ENCODE data around the gene SUMO2. TPM values are rescaled to one million over a fixed set of nuclear protein-coding genes. Genes with fewer than 3 reads are reported as not detected.

Gene SUMO2
- total RNA-seq, 1 experiment from 2014 or later = 650 TPM

GRCh38 chr17:75131278-75132017 is 51.3 kb downstream of the SUMO2 start, which contains the start of gene NT5C (continued):
- TF ChIP-seq, protein P1, sequence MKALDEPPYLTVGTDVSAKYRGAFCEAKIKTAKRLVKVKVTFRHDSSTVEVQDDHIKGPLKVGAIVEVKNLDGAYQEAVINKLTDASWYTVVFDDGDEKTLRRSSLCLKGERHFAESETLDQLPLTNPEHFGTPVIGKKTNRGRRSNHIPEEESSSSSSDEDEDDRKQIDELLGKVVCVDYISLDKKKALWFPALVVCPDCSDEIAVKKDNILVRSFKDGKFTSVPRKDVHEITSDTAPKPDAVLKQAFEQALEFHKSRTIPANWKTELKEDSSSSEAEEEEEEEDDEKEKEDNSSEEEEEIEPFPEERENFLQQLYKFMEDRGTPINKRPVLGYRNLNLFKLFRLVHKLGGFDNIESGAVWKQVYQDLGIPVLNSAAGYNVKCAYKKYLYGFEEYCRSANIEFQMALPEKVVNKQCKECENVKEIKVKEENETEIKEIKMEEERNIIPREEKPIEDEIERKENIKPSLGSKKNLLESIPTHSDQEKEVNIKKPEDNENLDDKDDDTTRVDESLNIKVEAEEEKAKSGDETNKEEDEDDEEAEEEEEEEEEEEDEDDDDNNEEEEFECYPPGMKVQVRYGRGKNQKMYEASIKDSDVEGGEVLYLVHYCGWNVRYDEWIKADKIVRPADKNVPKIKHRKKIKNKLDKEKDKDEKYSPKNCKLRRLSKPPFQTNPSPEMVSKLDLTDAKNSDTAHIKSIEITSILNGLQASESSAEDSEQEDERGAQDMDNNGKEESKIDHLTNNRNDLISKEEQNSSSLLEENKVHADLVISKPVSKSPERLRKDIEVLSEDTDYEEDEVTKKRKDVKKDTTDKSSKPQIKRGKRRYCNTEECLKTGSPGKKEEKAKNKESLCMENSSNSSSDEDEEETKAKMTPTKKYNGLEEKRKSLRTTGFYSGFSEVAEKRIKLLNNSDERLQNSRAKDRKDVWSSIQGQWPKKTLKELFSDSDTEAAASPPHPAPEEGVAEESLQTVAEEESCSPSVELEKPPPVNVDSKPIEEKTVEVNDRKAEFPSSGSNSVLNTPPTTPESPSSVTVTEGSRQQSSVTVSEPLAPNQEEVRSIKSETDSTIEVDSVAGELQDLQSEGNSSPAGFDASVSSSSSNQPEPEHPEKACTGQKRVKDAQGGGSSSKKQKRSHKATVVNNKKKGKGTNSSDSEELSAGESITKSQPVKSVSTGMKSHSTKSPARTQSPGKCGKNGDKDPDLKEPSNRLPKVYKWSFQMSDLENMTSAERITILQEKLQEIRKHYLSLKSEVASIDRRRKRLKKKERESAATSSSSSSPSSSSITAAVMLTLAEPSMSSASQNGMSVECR (CRISPR knock-in tag; IDR thresholded peaks at IDR 0.05; ENCODE audit: borderline replicate concordance) = peak; percentile 97
- TF ChIP-seq FOXJ3 (CRISPR knock-in tag; IDR thresholded peaks at IDR 0.05; ENCODE audit: borderline replicate concordance) (no peak), CBFB (CRISPR knock-in tag; IDR thresholded peaks at IDR 0.05; ENCODE audit: low read depth) (no peak), CREB1 (CRISPR knock-in tag; IDR thresholded peaks at IDR 0.05) (peak; percentile 82), ZBTB21 (CRISPR knock-in tag; IDR thresholded peaks at IDR 0.05; ENCODE audit: borderline replicate concordance) (peak; percentile 92), MXD4 (CRISPR knock-in tag; IDR thresholded peaks at IDR 0.05; ENCODE audit: borderline replicate concordance) (no peak), SP1 (CRISPR knock-in tag; conservative IDR thresholded peaks at IDR 0.05) (peak; percentile 86), FOXK1 (CRISPR knock-in tag; IDR thresholded peaks at IDR 0.05) (peak; percentile 83), E2F4 (CRISPR knock-in tag; IDR thresholded peaks at IDR 0.05; ENCODE audit: borderline replicate concordance, low read depth) (no peak), NR2C2 (CRISPR knock-in tag; IDR thresholded peaks at IDR 0.05) (no peak), CREM (CRISPR knock-in tag; IDR thresholded peaks at IDR 0.05) (peak; percentile 75; the same call in 1 of the 2 replicates), HMGA2 (CRISPR knock-in tag; IDR thresholded peaks at IDR 0.05) (no peak), FOXP1 (CRISPR knock-in tag; IDR thresholded peaks at IDR 0.05; ENCODE audit: borderline replicate concordance) (peak; percentile 91), TP53 (CRISPR knock-in tag; IDR thresholded peaks at IDR 0.05) (peak; percentile 94; the same call in 1 of the 2 replicates), ATF2 (CRISPR knock-in tag; IDR thresholded peaks at IDR 0.05; ENCODE audit: borderline replicate concordance, low read depth) (no peak), MYBL2 (CRISPR knock-in tag; IDR thresholded peaks at IDR 0.05) (peak; percentile 90), ZNF281 (CRISPR knock-in tag; IDR thresholded peaks at IDR 0.05) (peak; percentile 54; the same call in 1 of the 2 replicates), IRF1 (CRISPR knock-in tag; IDR thresholded peaks at IDR 0.05) (peak; percentile 68; the same call in 1 of the 2 replicates), RELA (CRISPR knock-in tag; IDR thresholded peaks at IDR 0.05; ENCODE audit: borderline replicate concordance) (peak; percentile 96; the same call in 1 of the 2 replicates), JAZF1 (CRISPR knock-in tag; IDR thresholded peaks at IDR 0.05) (no peak), ATF1 (CRISPR knock-in tag; IDR thresholded peaks at IDR 0.05) (0 out of 2 replicates have a peak, but pooled peaks have one; percentile 66)
- TF ChIP-seq, protein P2, sequence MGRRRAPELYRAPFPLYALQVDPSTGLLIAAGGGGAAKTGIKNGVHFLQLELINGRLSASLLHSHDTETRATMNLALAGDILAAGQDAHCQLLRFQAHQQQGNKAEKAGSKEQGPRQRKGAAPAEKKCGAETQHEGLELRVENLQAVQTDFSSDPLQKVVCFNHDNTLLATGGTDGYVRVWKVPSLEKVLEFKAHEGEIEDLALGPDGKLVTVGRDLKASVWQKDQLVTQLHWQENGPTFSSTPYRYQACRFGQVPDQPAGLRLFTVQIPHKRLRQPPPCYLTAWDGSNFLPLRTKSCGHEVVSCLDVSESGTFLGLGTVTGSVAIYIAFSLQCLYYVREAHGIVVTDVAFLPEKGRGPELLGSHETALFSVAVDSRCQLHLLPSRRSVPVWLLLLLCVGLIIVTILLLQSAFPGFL (CRISPR knock-in tag; IDR thresholded peaks at IDR 0.05; ENCODE audit: borderline replicate concordance) = no peak
- TF ChIP-seq, protein P3, sequence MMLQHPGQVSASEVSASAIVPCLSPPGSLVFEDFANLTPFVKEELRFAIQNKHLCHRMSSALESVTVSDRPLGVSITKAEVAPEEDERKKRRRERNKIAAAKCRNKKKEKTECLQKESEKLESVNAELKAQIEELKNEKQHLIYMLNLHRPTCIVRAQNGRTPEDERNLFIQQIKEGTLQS (CRISPR knock-in tag; conservative IDR thresholded peaks at IDR 0.05) = peak; percentile 24; the same call in 1 of the 2 replicates
- TF ChIP-seq, protein P4, sequence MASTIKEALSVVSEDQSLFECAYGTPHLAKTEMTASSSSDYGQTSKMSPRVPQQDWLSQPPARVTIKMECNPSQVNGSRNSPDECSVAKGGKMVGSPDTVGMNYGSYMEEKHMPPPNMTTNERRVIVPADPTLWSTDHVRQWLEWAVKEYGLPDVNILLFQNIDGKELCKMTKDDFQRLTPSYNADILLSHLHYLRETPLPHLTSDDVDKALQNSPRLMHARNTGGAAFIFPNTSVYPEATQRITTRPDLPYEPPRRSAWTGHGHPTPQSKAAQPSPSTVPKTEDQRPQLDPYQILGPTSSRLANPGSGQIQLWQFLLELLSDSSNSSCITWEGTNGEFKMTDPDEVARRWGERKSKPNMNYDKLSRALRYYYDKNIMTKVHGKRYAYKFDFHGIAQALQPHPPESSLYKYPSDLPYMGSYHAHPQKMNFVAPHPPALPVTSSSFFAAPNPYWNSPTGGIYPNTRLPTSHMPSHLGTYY (CRISPR knock-in tag; IDR thresholded peaks at IDR 0.05) = no peak
